GM12873 (cell line): ENCODE results near the gene TNP1.

Experiments
- CTCF ChIP-seq: IDR thresholded peaks from 2 replicates; pipeline ENCODE4 v1.5.1; 2012; ENCODE audit warnings: low read depth, mild to moderate bottlenecking, moderate library complexity, low read length, control low read depth; ENCODE audit not compliant: insufficient read depth; ENCODE audit errors: missing control alignments

Gene TNP1

DNA sequence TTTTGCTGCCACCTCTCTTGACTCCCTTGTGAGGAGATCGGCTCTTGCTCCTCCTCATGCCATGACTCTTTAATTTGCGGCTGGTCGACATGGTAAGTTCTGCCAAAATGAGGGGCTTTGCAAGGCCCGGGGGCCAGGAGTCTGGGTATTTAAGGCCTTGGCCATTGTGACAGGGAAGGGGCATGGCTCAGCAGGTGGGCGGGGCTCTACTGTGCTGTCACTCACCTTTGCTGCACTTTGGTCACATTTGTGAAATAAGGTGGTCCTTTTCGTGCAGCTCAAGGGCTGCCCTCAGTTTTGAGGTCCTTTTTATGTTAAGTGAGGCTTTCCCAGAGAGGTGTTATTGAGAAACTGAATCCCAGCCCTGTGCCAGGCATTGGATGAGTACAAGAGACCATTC, at the start of gene TNP1:
TNP1 (minus strand) TSS at position 121 of the 400 bp plus-strand sequence; CDS start at position 91, 30 bp downstream.
- TF ChIP-seq CTCF, result no peak

DNA sequence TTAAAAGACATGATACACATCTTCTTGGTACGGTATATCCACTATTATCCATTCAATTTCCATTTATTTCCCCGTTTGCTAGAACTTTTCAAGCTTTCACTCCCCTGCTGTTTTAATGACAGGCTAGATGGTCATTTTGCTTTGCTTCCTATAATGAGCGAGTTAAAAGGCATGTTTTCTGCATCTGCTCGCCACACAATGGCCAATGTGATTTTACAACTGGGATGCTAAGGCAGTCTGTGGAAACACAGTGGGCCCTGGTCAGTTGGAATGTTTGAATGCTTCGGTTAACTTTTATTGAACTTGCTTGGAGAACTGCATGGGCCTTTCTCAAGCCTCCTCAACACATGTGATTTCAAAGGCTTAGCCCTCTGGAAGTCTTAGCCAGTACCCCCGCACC, 48.4 kb upstream of the TNP1 start:
- TF ChIP-seq CTCF, result no peak

GRCh38 chr2:216905649-216906329, 45.9 kb upstream of the TNP1 start:
- TF ChIP-seq CTCF, result peak; percentile 12

- no peak for TF ChIP-seq CTCF
These were observed 45.1 kb upstream of the TNP1 start for GRCh38 chr2:216904974-216905373.

GRCh38 chr2:216904554-216904953, 44.7 kb upstream of the TNP1 start:
- TF ChIP-seq CTCF, result no peak

DNA sequence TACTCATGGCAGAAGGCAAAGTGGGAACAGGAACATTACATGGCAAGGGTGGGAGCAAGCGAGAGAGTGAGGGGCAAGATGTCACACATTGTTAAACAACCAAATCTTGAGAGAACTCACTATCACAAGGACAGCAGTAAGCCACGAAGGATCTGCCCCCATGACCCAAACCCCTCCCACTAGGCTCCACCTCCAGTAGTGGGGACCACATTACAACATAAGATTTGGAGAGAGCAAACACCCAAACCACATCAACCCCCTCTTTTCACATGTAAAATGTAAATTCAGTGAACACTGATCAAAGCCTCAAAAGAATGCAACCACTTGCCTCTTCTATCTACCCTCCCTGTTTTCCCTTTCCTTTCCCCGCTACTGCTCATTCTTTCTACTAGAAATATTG, 43.6 kb upstream of the TNP1 start:
- no peak for TF ChIP-seq CTCF

DNA sequence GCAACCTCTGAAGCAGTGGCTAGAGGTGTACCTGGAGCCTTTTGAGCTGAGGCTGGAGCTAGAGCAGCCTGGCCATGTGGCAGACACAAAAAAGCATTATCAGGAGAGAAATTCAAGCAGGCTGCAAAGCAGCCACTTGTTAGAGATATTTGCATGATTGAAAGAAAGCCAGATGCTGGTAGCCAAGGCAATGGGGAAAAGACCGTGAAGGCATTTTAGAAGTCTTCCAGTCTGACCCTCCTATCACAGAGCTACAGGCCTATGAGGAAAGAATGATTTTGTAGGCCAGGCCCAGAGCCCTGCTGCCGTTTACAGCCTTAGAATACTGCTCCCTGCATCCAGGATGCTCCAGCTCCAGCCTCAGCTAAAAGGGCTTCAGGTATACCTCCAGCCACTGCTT, 41.4 kb upstream of the TNP1 start:
- no peak for TF ChIP-seq CTCF
